GM21423 (cell line): ENCODE measurements around the gene PCDHA7.
"Not testable (repeated sequence)": the region's sequence is repeated elsewhere in the genome, so short reads cannot be mapped to it uniquely, and the experiment has no call there.

Source experiments
- ATAC-seq: cut with Tn5 transposase; IDR thresholded peaks from one replicate; pipeline ENCODE4 v1.9.1; 2021; ENCODE audit warnings: mild to moderate bottlenecking, moderate library complexity; ENCODE audit not compliant: unreplicated experiment

Gene PCDHA7

GRCh38 chr5:140833993-140834392 lies at the start of gene PCDHA7:
Gene PCDHA7, plus strand, starts transcription at chr5:140834269. Its CDS starts 115 bp downstream, at chr5:140834384.
- no peak for ATAC-seq

- no peak for ATAC-seq
These were observed 48.0 kb upstream of the PCDHA7 start, which contains the start of gene PCDHA1 for GRCh38 chr5:140785905-140786686. Gene PCDHA1, plus strand, starts transcription at chr5:140786140.

- ATAC-seq: not testable (repeated sequence)
These were observed 46.6 kb upstream of the PCDHA7 start for GRCh38 chr5:140787422-140787821.

GRCh38 chr5:140787849-140788504 lies 46.1 kb upstream of the PCDHA7 start:
- ATAC-seq: not testable (repeated sequence)

- no peak for ATAC-seq
These were observed 43.0 kb upstream of the PCDHA7 start for GRCh38 chr5:140791089-140791488.

GRCh38 chr5:140794595-140795258 lies 39.3 kb upstream of the PCDHA7 start, which contains the start of gene PCDHA2:
Gene PCDHA2, plus strand, starts transcription at chr5:140794852.
- ATAC-seq: no peak

- ATAC-seq: no peak
These were observed 38.8 kb upstream of the PCDHA7 start for GRCh38 chr5:140795259-140795641.

- not testable (repeated sequence) for ATAC-seq
These were observed 37.9 kb upstream of the PCDHA7 start for GRCh38 chr5:140796072-140796717.

GRCh38 chr5:140796718-140797095 lies 37.4 kb upstream of the PCDHA7 start:
- ATAC-seq: no peak

GRCh38 chr5:140800816-140801493 lies 33.1 kb upstream of the PCDHA7 start, which contains the start of gene PCDHA3:
Gene PCDHA3, plus strand, starts transcription at chr5:140801057.
- no peak for ATAC-seq

- ATAC-seq: no peak
These were observed 32.6 kb upstream of the PCDHA7 start for GRCh38 chr5:140801494-140801841.

GRCh38 chr5:140802381-140802780 lies 31.7 kb upstream of the PCDHA7 start:
- ATAC-seq: not testable (repeated sequence)

GRCh38 chr5:140802781-140803271 lies 31.2 kb upstream of the PCDHA7 start:
- ATAC-seq: no peak

GRCh38 chr5:140806834-140807775 lies 27.0 kb upstream of the PCDHA7 start, which contains the start of gene PCDHA4:
Gene PCDHA4, plus strand, starts transcription at chr5:140807068.
- ATAC-seq: no peak

- ATAC-seq: not testable (repeated sequence)
These were observed 25.7 kb upstream of the PCDHA7 start for GRCh38 chr5:140808241-140808888.

- ATAC-seq: no peak
These were observed 25.2 kb upstream of the PCDHA7 start for GRCh38 chr5:140808889-140809291.

- ATAC-seq: no peak
These were observed 12.4 kb upstream of the PCDHA7 start, which contains the start of gene PCDHA5 for GRCh38 chr5:140821375-140822280. Gene PCDHA5, plus strand, starts transcription at chr5:140821613.

- ATAC-seq: no peak
These were observed 11.8 kb upstream of the PCDHA7 start for GRCh38 chr5:140822281-140822629.
